ENCODE results near the gene WDFY4.

The WDFY4 gene

GRCh38 chr10:48656914-48657305 is 27.8 kb upstream of the WDFY4 start:
- no peak for DNase-seq

GRCh38 chr10:48657416-48657815 is 27.3 kb upstream of the WDFY4 start:
- no peak for DNase-seq

GRCh38 chr10:48658243-48658974 is 26.3 kb upstream of the WDFY4 start:
- DNase-seq, result peak; percentile 32

- DNase-seq, result no peak
Observed at GRCh38 chr10:48658975-48659269, 25.8 kb upstream of the WDFY4 start.

GRCh38 chr10:48659790-48660189 is 24.9 kb upstream of the WDFY4 start:
- peak; percentile 48 for DNase-seq

GRCh38 chr10:48661441-48661840 is 23.2 kb upstream of the WDFY4 start:
- DNase-seq, result no peak

- DNase-seq, result no peak
Observed at GRCh38 chr10:48667960-48668590, 16.6 kb upstream of the WDFY4 start.

- DNase-seq, result no peak
Observed at GRCh38 chr10:48670978-48671913, 13.4 kb upstream of the WDFY4 start.

GRCh38 chr10:48671914-48672595 is 12.6 kb upstream of the WDFY4 start:
- DNase-seq, result no peak

- no peak for DNase-seq
Observed at GRCh38 chr10:48672596-48673265, 11.9 kb upstream of the WDFY4 start.

- no peak for DNase-seq
Observed at GRCh38 chr10:48677625-48678024, 7.0 kb upstream of the WDFY4 start.

- DNase-seq, result no peak
Observed at GRCh38 chr10:48678041-48678440, 6.6 kb upstream of the WDFY4 start.

- no peak for DNase-seq
Observed at GRCh38 chr10:48681740-48682139, 2.9 kb upstream of the WDFY4 start.

GRCh38 chr10:48682265-48682664 is 2.4 kb upstream of the WDFY4 start:
- DNase-seq, result no peak

- DNase-seq, result no peak
Observed at GRCh38 chr10:48683424-48683823, 1.2 kb upstream of the WDFY4 start.

GRCh38 chr10:48683868-48684267 is 805 bp upstream of the WDFY4 start:
- DNase-seq, result no peak

- no peak for DNase-seq
Observed at GRCh38 chr10:48684463-48684791, 246 bp upstream of the WDFY4 start.

- DNase-seq, result no peak
Observed at GRCh38 chr10:48685731-48686130, 1.1 kb downstream of the WDFY4 start.

GRCh38 chr10:48690791-48691660 is 6.4 kb downstream of the WDFY4 start:
- no peak for DNase-seq

- no peak for DNase-seq
Observed at GRCh38 chr10:48691812-48692528, 7.3 kb downstream of the WDFY4 start.

GRCh38 chr10:48692748-48693147 is 8.1 kb downstream of the WDFY4 start:
- no peak for DNase-seq
